Measurements from ENCODE around the gene MCC.

DNA sequence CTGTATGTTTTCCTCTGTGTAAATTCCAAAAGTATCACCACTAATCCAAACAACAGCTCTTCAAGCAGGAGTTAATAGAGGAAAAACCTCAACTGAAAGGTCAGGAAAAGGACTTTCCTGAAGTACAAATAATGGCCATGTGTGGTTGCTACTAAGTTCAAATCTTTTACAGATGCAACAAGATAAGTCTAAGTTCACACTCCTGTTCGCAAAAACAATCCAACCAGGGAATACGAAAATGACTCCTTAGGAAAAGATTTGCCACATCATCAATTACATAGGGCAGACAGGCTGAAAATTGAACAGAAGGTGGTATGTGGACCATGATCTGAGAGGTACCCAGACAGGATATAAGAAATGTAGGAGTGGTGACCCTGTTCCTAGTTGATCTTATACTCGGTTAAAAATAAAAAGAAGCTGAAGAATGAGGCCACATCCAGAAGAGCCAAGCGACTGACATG, 263.6 kb downstream of the MCC start:
- TF ChIP-seq, protein P1, sequence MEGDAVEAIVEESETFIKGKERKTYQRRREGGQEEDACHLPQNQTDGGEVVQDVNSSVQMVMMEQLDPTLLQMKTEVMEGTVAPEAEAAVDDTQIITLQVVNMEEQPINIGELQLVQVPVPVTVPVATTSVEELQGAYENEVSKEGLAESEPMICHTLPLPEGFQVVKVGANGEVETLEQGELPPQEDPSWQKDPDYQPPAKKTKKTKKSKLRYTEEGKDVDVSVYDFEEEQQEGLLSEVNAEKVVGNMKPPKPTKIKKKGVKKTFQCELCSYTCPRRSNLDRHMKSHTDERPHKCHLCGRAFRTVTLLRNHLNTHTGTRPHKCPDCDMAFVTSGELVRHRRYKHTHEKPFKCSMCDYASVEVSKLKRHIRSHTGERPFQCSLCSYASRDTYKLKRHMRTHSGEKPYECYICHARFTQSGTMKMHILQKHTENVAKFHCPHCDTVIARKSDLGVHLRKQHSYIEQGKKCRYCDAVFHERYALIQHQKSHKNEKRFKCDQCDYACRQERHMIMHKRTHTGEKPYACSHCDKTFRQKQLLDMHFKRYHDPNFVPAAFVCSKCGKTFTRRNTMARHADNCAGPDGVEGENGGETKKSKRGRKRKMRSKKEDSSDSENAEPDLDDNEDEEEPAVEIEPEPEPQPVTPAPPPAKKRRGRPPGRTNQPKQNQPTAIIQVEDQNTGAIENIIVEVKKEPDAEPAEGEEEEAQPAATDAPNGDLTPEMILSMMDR (IDR thresholded peaks at IDR 0.05) = no peak
- TF ChIP-seq POLR2A (IDR thresholded peaks at IDR 0.05) = no peak

Data from thyroid gland (tissue), 4 donors.